NCI-H1694 (cell line): ENCODE measurements around the gene NUP210L.

Experiments
- DNase-seq: peaks from one replicate; lab custom pipeline; 2025; lab: John Stamatoyannopoulos, UW

The NUP210L gene

GRCh38 chr1:153963850-153964331, 191.0 kb downstream of the NUP210L start:
- DNase-seq = no peak

- peak; percentile 99 for DNase-seq
Measured at GRCh38 chr1:153963030-153963849, 191.6 kb downstream of the NUP210L start, which contains the start of gene SLC39A1. Gene SLC39A1, minus strand, starts transcription at chr1:153963537. Its CDS starts 822 bp downstream, at chr1:153962715.

GRCh38 chr1:153962088-153963029, 192.5 kb downstream of the NUP210L start:
- DNase-seq = no peak

GRCh38 chr1:153961421-153961820, 193.5 kb downstream of the NUP210L start:
- no peak for DNase-seq

GRCh38 chr1:153960206-153960605, 194.7 kb downstream of the NUP210L start:
- DNase-seq = no peak

GRCh38 chr1:153959454-153959853, 195.4 kb downstream of the NUP210L start:
- no peak for DNase-seq

- no peak for DNase-seq
Measured at GRCh38 chr1:153958961-153959260, 196.0 kb downstream of the NUP210L start.

GRCh38 chr1:153958111-153958960, 196.5 kb downstream of the NUP210L start, which contains the start of gene CRTC2:
Gene CRTC2, minus strand, starts transcription at chr1:153958612. Its CDS starts 115 bp downstream, at chr1:153958497.
- DNase-seq = peak; percentile 100

- no peak for DNase-seq
Measured at GRCh38 chr1:153957744-153958110, 197.1 kb downstream of the NUP210L start.

GRCh38 chr1:153956997-153957715, 197.7 kb downstream of the NUP210L start:
- DNase-seq = no peak

GRCh38 chr1:153954826-153955225, 200.0 kb downstream of the NUP210L start:
- DNase-seq = no peak

- DNase-seq = no peak
Measured at GRCh38 chr1:153953859-153954365, 201.0 kb downstream of the NUP210L start.

GRCh38 chr1:153951801-153952200, 203.1 kb downstream of the NUP210L start:
- no peak for DNase-seq

- DNase-seq = no peak
Measured at GRCh38 chr1:153951183-153951582, 203.7 kb downstream of the NUP210L start.

- DNase-seq = peak; percentile 47
Measured at GRCh38 chr1:153946622-153947241, 208.1 kb downstream of the NUP210L start, which contains the start of gene DENND4B. Gene DENND4B, minus strand, starts transcription at chr1:153946718. Its CDS starts 2,344 bp downstream, at chr1:153944374.

GRCh38 chr1:153945795-153946621, 208.9 kb downstream of the NUP210L start:
- peak; percentile 31 for DNase-seq

GRCh38 chr1:153945131-153945794, 209.6 kb downstream of the NUP210L start:
- no peak for DNase-seq

- no peak for DNase-seq
Measured at GRCh38 chr1:153944827-153945117, 210.1 kb downstream of the NUP210L start.
